Erythroblast (primary cell): ENCODE measurements around the gene RRAGC.

Experiments
- GATA1 ChIP-seq: IDR thresholded peaks from 2 replicates; pipeline ENCODE4 v1.6.1; 2011; ENCODE audit warnings: low read depth, mild to moderate bottlenecking, control low read depth, low read length, moderate library complexity
- POLR2A ChIP-seq: IDR thresholded peaks from 2 replicates; pipeline ENCODE4 v1.6.1; 2011; ENCODE audit warnings: mild to moderate bottlenecking, low read length

DNA sequence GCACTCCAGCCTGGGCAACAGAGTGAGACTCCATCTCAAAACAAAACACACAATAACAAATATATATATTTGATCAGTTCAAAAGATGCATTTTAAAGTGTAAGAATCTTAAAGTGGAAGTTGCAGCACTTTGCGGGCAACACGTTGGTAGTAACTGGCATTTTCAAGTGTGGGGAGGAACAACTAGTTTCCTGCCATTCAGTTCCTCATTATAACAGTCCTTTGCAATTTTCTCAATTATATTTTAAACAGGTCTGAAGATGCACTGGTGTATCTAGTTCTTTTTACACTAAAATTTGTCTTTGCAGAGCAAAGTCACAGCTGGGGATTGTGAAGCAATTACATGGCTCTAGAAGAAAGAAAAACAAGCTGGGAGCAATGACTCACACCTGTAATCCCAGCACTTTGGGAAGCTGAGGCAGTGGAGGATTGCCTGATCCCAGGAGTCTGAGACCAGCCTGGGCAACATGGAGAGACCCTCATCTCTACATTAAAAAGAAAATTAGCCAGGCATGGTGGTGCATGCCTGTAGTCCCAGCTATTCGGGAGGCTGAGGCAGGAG lies 25.3 kb downstream of the RRAGC start:
- TF ChIP-seq POLR2A (no peak), GATA1 (no peak)
